Heart left ventricle (tissue), 16 donors: ENCODE data around the gene DIAPH2. TPM values are rescaled to one million over a fixed set of nuclear protein-coding genes. Genes with fewer than 3 reads are reported as not detected.

Source experiments
- ATAC-seq, 4 donors: fragments of 200-7000 bp; cut with Tn5 transposase; one replicate each; pipeline ENCODE4 v1.9.1; 2020 to 2022; ENCODE audit warnings: moderate library complexity in 4 of 4, mild to moderate bottlenecking in 3 of 4, moderate number of reproducible peaks in 1 of 4
- DNase-seq, 5 donors: peaks; one replicate each; pipeline ENCODE4 v3.0.0-alpha.2; 2020
- H3K27ac ChIP-seq, 12 donors: fragments of 200-600 bp; sonication (generic) in 4 of 12; one replicate each; pipeline versions ENCODE4 v1.5.0 to v1.8.0; 2016 to 2022; ENCODE audit warnings: mild to moderate bottlenecking in 2 of 12
- H3K27me3 ChIP-seq, 9 donors: fragments of 200-600 bp; sonication (generic) in 2 of 9; one replicate each; pipeline versions ENCODE4 v1.5.1 to v1.8.0; 2016 to 2022; ENCODE audit warnings: mild to moderate bottlenecking in 3 of 9
- H3K36me3 ChIP-seq, 9 donors: fragments of 200-600 bp; sonication (generic) in 2 of 9; one replicate each; pipeline versions ENCODE4 v1.5.0 to v1.8.0; 2018 to 2022; ENCODE audit warnings: mild to moderate bottlenecking in 2 of 9
- H3K4me1 ChIP-seq, 12 donors: fragments of 200-600 bp; sonication (generic) in 4 of 12; one replicate each; pipeline versions ENCODE4 v1.5.0 to v1.8.0; 2016 to 2022; ENCODE audit warnings: mild to moderate bottlenecking in 3 of 12
- H3K4me3 ChIP-seq, 12 donors: fragments of 200-600 bp; sonication (generic) in 4 of 12; one replicate each; pipeline versions ENCODE4 v1.5.0 to v1.8.0; 2017 to 2022; ENCODE audit warnings: mild to moderate bottlenecking in 9 of 12, moderate library complexity in 4 of 12
- H3K9me3 ChIP-seq, 12 donors: fragments of 200-600 bp; sonication (generic) in 4 of 12; one replicate each; pipeline versions ENCODE4 v1.5.0 to v1.8.0; 2016 to 2022; ENCODE audit warnings: mild to moderate bottlenecking in 1 of 12
- CTCF ChIP-seq, 12 donors: fragments of 200-600 bp; sonication (generic) in 4 of 12; IDR thresholded peaks; one replicate each; pipeline versions ENCODE4 v1.5.0 to v1.8.0; 2018 to 2022; ENCODE audit warnings: antibody characterized with exemption in 12 of 12, mild to moderate bottlenecking in 5 of 12
- POLR2A ChIP-seq, 2 donors: fragments of 450-650 bp; IDR thresholded peaks; one replicate each; pipeline ENCODE4 v1.6.1; 2017; ENCODE audit warnings: antibody characterized with exemption in 2 of 2, mild to moderate bottlenecking in 2 of 2, moderate library complexity in 2 of 2
- WGBS, 4 donors: extraction: QIAGEN DNeasy Blood & Tissue Kit in 2 of 4; methylation state at CpG; one replicate each; pipeline versions ENCODE4 v1.1.5 to v1.1.7; 2013 to 2018; 5-methylcytosine and 5-hydroxymethylcytosine counted together
- intact Hi-C, 10 donors: fragments of 100-400 bp; cut with DNase I; formaldehyde crosslinking; loops; one replicate each; pipeline versions ENCODE4 v1.11.1 to v1.14.2; 2022
- polyA plus RNA-seq, 2 donors: library from polyadenylated mRNA; stranded (reverse); fragments of 200-250 nt; gene quantifications; one replicate each; pipeline ENCODE4 v1.2.3, GENCODE V29; 2013
- total RNA-seq, 9 donors: library from RNA; depleted of rRNA in 2 of 9; stranded (reverse); fragments of >200 nt in 2 of 9; fragmentation: NEBNext Ultra II Directional in 3 of 9; extraction: Animal tissue kit (Norgen Biotek cat#: 25700) in 3 of 9; gene quantifications; one replicate each; pipeline versions ENCODE4 v1.1.0 to v1.2.4, GENCODE V29; 2016 to 2023
- donor health status: ischemic (EF 13 %, LVEDD 7.1; RV severe dilation, severe dysfunction).
- donor health status: healthy with polysubstance abuse.
- donor health status: DM: no; HTN: yes; CAD: no.
- donor health status: DM: no; HTN: no; CAD: no.
- donor health status: ischemic (EF 25% LVEDD 6.9; RV normal size, moderate dysfunction).
- donor health status: ischemic (EF 25% LVEDD 5.7; RV mildly dilated, moderate dysfunction).
- donor health status: healthy.
- donor health status: DM: yes; HTN: yes; CAD: no.
- donor health status: ischemic (EF 35%, LVEDD 5.7; RV mildly dilated, moderate dysfunction).
- donor health status: nonischemic (EF 11% LVEDD 7.7; RV severe dilation, severe dysfunction).
- donor health status: DM: yes; HTN: yes; CAD: no.
- donor health status: PGD.
- donor health status: ischemic (EF 29% LVEDD 5.4; RV normal size, mild dysfunction).
- donor health status: nonischemic (EF 23%, LVEDD 6.1; RV moderate dilation, normal function).

The DIAPH2 gene
- total and polyA plus RNA-seq, 11 donors = 3.7 to 18.8 (median 12.3) TPM

- TF ChIP-seq POLR2A (IDR thresholded peaks at IDR 0.05) = no peak
- no peaks in the 10 kb centered on the region for H3K9me3 ChIP-seq
- no peak overlapping the region for H3K27ac ChIP-seq
- intact Hi-C loops = no loop called here
- peaks cover 0 to 4% (median 0%) of the 10 kb centered on the region in 9 donors for H3K27me3 ChIP-seq
- 89 to 93% (median 90%) methylated on average over 4 of the region's 4 CpGs for WGBS, 4 donors
- no peak for DNase-seq
- H3K4me1 ChIP-seq = no peaks in the 10 kb centered on the region
- H3K36me3 ChIP-seq = no peaks in the 10 kb centered on the region
- ATAC-seq = no peak
- no peak overlapping the region for H3K4me3 ChIP-seq
These were observed 623.5 kb downstream of the DIAPH2 start for GRCh38 chrX:97308171-97308570.

GRCh38 chrX:97309487-97310116 lies 625.0 kb downstream of the DIAPH2 start:
- ATAC-seq (no peak), DNase-seq (no peak)
- Histone ChIP-seq H3K27me3 (peaks cover 0 to 4% (median 0%) of the 10 kb centered on the region in 9 donors), H3K4me3 (no peak overlapping the region), H3K4me1 (no peaks in the 10 kb centered on the region), H3K9me3 (no peaks in the 10 kb centered on the region), H3K36me3 (no peaks in the 10 kb centered on the region), H3K27ac (no peak overlapping the region)
- TF ChIP-seq POLR2A (IDR thresholded peaks at IDR 0.05) = no peak
- TF ChIP-seq CTCF (IDR thresholded peaks at IDR 0.05) = no peak
- intact Hi-C loops = no loop called here
- 35 to 56% (median 51%) methylated on average over 2 of the region's 2 CpGs for WGBS, 4 donors

- Histone ChIP-seq H3K36me3 (no peaks in the 10 kb centered on the region), H3K9me3 (no peaks in the 10 kb centered on the region), H3K27ac (no peak overlapping the region), H3K4me3 (no peak overlapping the region), H3K27me3 (peaks cover 0 to 4% (median 0%) of the 10 kb centered on the region in 9 donors), H3K4me1 (no peaks in the 10 kb centered on the region)
- TF ChIP-seq POLR2A (IDR thresholded peaks at IDR 0.05) (no peak), CTCF (IDR thresholded peaks at IDR 0.05) (no peak)
- intact Hi-C loops = no loop called here
- ATAC-seq (no peak), DNase-seq (no peak)
- WGBS, 4 donors = 52 to 73% (median 63%) methylated on average over 8 of the region's 8 CpGs
These were observed 625.7 kb downstream of the DIAPH2 start for GRCh38 chrX:97310373-97310772.

- intact Hi-C loops = no loop called here
- peaks cover 0 to 4% (median 0%) of the 10 kb centered on the region in 9 donors for H3K27me3 ChIP-seq
- no peaks in the 10 kb centered on the region for H3K4me1 ChIP-seq
- H3K36me3 ChIP-seq = no peaks in the 10 kb centered on the region
- no peak overlapping the region for H3K27ac ChIP-seq
- no peak for ATAC-seq
- no peaks in the 10 kb centered on the region for H3K9me3 ChIP-seq
- TF ChIP-seq CTCF (IDR thresholded peaks at IDR 0.05) (no peak), POLR2A (IDR thresholded peaks at IDR 0.05) (no peak)
- no peak for DNase-seq
- WGBS, 4 donors = 51 to 66% (median 61%) methylated on average over 4 of the region's 4 CpGs
- H3K4me3 ChIP-seq = no peak overlapping the region
These were observed 626.6 kb downstream of the DIAPH2 start for GRCh38 chrX:97311066-97311778.
